ENCODE measurements around the gene RNF182. TPM values are rescaled to one million over a fixed set of nuclear protein-coding genes. Genes with fewer than 3 reads are reported as not detected.

Gene RNF182, protein sequence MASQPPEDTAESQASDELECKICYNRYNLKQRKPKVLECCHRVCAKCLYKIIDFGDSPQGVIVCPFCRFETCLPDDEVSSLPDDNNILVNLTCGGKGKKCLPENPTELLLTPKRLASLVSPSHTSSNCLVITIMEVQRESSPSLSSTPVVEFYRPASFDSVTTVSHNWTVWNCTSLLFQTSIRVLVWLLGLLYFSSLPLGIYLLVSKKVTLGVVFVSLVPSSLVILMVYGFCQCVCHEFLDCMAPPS
- total RNA-seq (2013; cell fraction: nucleolus; rRNA removed): not detected in 2 replicates
- not detected in 2 replicates for total RNA-seq (2014; rRNA removed)
- total RNA-seq (2014; rRNA removed; fragmentation: Illumina TruSeq; extraction: Trizol): not detected in 2 replicates
- total RNA-seq (2021): not detected in 2 replicates
- polyA plus RNA-seq (2011; ENCODE audit: low read depth): not detected
- polyA plus RNA-seq (2011; rRNA removed): not detected in 2 replicates
- polyA plus RNA-seq (2011; cell fraction: cytosol; rRNA removed): 0.09 TPM in 1 of 2 replicates, not detected in the other
- polyA plus RNA-seq (2011; cell fraction: nucleus; rRNA removed): not detected in 2 replicates
- not detected in 2 replicates for polyA plus RNA-seq (2012)
- polyA plus RNA-seq (2014; fragmentation: Illumina TruSeq; extraction: Trizol): not detected in 2 replicates
- not detected for polyA plus RNA-seq (2014; fragmentation: Nextera tagmentation; extraction: Ambion mirVana)
- polyA plus RNA-seq (2014; rRNA removed): not detected in 2 replicates
- not detected for polyA plus RNA-seq (2016; fragmentation: Nextera tagmentation; extraction: Ambion mirVana)
- polyA minus RNA-seq (2011; rRNA and poly(A)+ RNA removed): not detected in 2 replicates
- polyA minus RNA-seq (2011; cell fraction: cytosol; rRNA and poly(A)+ RNA removed): 0.42 and 1.3 TPM in 2 replicates
- 0.12 TPM in 1 of 2 replicates, not detected in the other for polyA minus RNA-seq (2011; cell fraction: nucleus; rRNA and poly(A)+ RNA removed)
- Bru-seq, nascent RNA: percentile 5 among the genes with signal in this experiment
- percentile 8 among the genes with signal in this experiment for BruChase-seq, experiment 1, labeled RNA remaining after a 6-hour chase
- BruChase-seq, experiment 2, labeled RNA remaining after a 2-hour chase: percentile 7 among the genes with signal in this experiment
- long read RNA-seq, experiment 1: 0 reads
- long read RNA-seq, experiment 2: 0 reads

DNA sequence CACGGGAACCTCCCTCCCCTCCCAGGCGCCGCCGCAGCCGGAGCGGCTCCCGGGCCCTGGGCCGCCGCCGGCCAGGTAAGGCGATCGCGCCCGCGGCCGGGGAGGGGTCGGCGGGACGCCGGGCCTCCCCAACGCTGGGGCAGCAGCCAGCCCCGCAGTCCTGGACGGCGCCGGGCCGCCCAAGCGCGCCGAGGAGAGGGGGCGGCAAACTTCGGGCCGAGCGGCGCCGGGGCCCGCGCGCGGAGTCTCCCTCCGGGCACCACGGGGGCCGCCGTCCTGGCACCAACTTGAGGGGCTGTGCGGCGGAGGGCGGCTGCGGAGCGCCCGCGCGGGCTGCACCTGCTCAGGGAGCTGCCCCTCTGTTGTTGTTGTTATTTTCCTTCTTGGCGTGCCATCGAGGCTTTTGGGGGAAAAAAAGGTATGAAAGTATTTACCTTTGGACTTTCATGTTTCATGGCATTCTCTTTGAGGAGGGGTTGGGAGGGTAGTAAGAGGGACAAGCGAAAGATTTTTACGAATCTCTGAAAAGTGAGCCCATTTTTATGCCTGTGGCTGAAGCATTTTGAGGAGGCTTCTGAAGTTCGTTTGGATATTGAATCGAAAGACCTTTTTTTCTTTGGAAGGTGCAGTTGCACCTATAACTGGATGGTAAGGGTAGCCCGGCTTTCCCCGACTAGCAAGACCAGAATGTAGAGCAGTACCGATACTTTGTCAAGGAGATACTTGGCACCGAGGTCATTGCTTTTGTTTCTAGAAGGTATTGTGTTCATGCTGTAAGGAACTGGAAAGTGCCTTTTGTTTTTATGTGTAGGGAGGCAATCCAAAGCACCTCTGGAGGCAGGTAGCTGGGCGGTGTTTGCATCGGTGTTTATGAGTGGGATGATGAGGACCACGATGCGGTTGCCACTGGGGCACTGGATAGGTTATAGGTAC lies at the start of gene RNF182:
Gene RNF182 (plus strand): TSS at position 4 of the 933 bp plus-strand sequence. CDS start 52,168 bp downstream, outside the sequence.
- H3K9me3 ChIP-seq (replicated peaks; ENCODE audit: control insufficient read depth, insufficient read depth, low read length): no peaks in the 10 kb centered on the region
- no peak within 1 kb of the TSS; the same call in 1 of the 2 replicates for H2AFZ ChIP-seq (ENCODE audit: control insufficient read depth, low read depth, low read length)
- H3K4me2 ChIP-seq (ENCODE audit: control insufficient read depth, insufficient read depth): peak within 1 kb of the TSS; percentile 52; the same call in 1 of the 2 replicates
- in situ Hi-C loops (cut with MboI): loop anchor here (25.0 kb wide), 1 partner anchor 1537 kb away; no protein-coding TSS in a partner anchor
- H3K27me3 ChIP-seq (replicated peaks in 1 of 2; ENCODE audit: control insufficient read depth in 2 of 2, insufficient read depth in 2 of 2, low read length in 1 of 2): peaks cover 7 to 21% of the 10 kb centered on the region in 2 experiments
- SMC1A ChIA-PET (ENCODE audit: uncharacterized antibody, unreplicated experiment): interaction anchor here (1.6 to 2.0 kb wide), 2 partner anchors 12 to 14 kb away, joined by 3 to 6 read pairs; no protein-coding TSS in a partner anchor
- H3K36me3 ChIP-seq (ENCODE audit: control insufficient read depth in 2 of 2, insufficient read depth in 2 of 2, low read length in 1 of 2): no peaks in the 10 kb centered on the region
- no peak within 1 kb of the TSS for H3K4me3 ChIP-seq
- POLR2A ChIA-PET: no interaction called here
- BruUV-seq (replicated peaks): no TSS peak
- ATAC-seq (peak; percentile 53; the same call in 1 of the 3 replicates), DNase-seq (ENCODE audit: low read depth, low spot score) (no peak), FAIRE-seq (no peak)
- no peak for TF ChIP-seq MYC (IDR thresholded peaks at IDR 0.05; ENCODE audit: insufficient read depth, insufficient read length, insufficient replicate concordance, low read length, severe bottlenecking)
- TF ChIP-seq EZH2 (IDR thresholded peaks at IDR 0.05; ENCODE audit: borderline replicate concordance, control insufficient read depth, low read depth, low read length): 0 out of 2 replicates have a peak, but pooled peaks have one; percentile 96
- TF ChIP-seq SUZ12 (IDR thresholded peaks at IDR 0.05; ENCODE audit: unreplicated experiment): peak; percentile 75
- TF ChIP-seq BMI1 (IDR thresholded peaks at IDR 0.05; ENCODE audit: borderline replicate concordance): 0 out of 2 replicates have a peak, but pooled peaks have one; percentile 40
- intact Hi-C loops (cut with micrococcal nuclease; ENCODE audit: unreplicated experiment): no loop called here
- no peaks in the 10 kb centered on the region for H4K20me1 ChIP-seq (ENCODE audit: control insufficient read depth, insufficient read depth)
- no peak within 1 kb of the TSS for H3K27ac ChIP-seq (ENCODE audit: control insufficient read depth, insufficient read depth)
- H3K9ac ChIP-seq (ENCODE audit: control insufficient read depth, insufficient read depth, low read length): no peak within 1 kb of the TSS
- CTCF ChIA-PET: interaction anchor here (1.3 to 1.7 kb wide), 4 partner anchors 15 to 142 kb away, joined by 3 to 5 read pairs (median 4); no protein-coding TSS in a partner anchor
- RAD21 ChIA-PET (ENCODE audit: unreplicated experiment): interaction anchor here (1.8 kb wide), 1 partner anchor 121 kb away, joined by 6 read pairs; no protein-coding TSS in a partner anchor
- 15% methylated on average over 34 of the region's 65 CpGs for WGBS (ENCODE audit: insufficient coverage, insufficient replicate concordance, low lambda C conversion rate, missing lambda C conversion rate)
- H3K79me2 ChIP-seq (ENCODE audit: control insufficient read depth, insufficient read depth, low read length): no peaks in the 10 kb centered on the region
- peaks cover 3% of the 10 kb centered on the region; the same call in 1 of the 2 replicates for H3K4me1 ChIP-seq (ENCODE audit: control insufficient read depth, insufficient read depth, low read length)
